ENCODE measurements around the gene RUNX1. TPM values are rescaled to one million over a fixed set of nuclear protein-coding genes. Genes with fewer than 3 reads are reported as not detected.

Gene RUNX1
- total RNA-seq, 2 experiments from 2014 or later = 49.5 to 58.8 TPM

- CTCF ChIA-PET = interaction anchor here (1.1 to 1.8 kb wide), 4 partner anchors 9 to 85 kb away, joined by 3 to 4 read pairs (median 4); no protein-coding TSS in a partner anchor
Observed at GRCh38 chr21:34905218-34905537, 143.9 kb downstream of the RUNX1 start.

GRCh38 chr21:34904526-34905217, 144.4 kb downstream of the RUNX1 start:
- Mint-ChIP-seq H3K9me3 (ENCODE audit: low read depth) (peaks cover 1% of the 10 kb centered on the region), H3K27me3 (no peaks in the 10 kb centered on the region), H3K36me3 (ENCODE audit: low read depth) (peaks cover 4% of the 10 kb centered on the region), H3K4me1 (peaks cover 56% of the 10 kb centered on the region), H3K27ac (no peak overlapping the region), H3K4me3 (no peak overlapping the region)
- intact Hi-C loops (cut with DNase I, micrococcal nuclease) = no loop called here
- no peak for DNase-seq
- ChIA-PET CTCF (interaction anchor here (0.8 to 1.2 kb wide), 4 partner anchors 9 to 85 kb away, joined by 3 to 4 read pairs (median 3); no protein-coding TSS in a partner anchor), POLR2A (interaction anchor here (1.0 kb wide), 1 partner anchor 12 kb away, joined by 3 read pairs; no protein-coding TSS in a partner anchor)
- ATAC-seq = no peak

More at GRCh38 chr21:34905218-34905537, 143.9 kb downstream of the RUNX1 start:
- DNase-seq (no peak), ATAC-seq (no peak)
- no peak overlapping the region for H3K4me3 Mint-ChIP-seq
- H3K27ac Mint-ChIP-seq = no peak overlapping the region
- H3K36me3 Mint-ChIP-seq (ENCODE audit: low read depth) = peaks cover 4% of the 10 kb centered on the region
- POLR2A ChIA-PET = interaction anchor here (1.0 kb wide), 1 partner anchor 12 kb away, joined by 3 read pairs; no protein-coding TSS in a partner anchor
- H3K9me3 Mint-ChIP-seq (ENCODE audit: low read depth) = no peaks in the 10 kb centered on the region
- intact Hi-C loops (cut with DNase I, micrococcal nuclease) = no loop called here
- H3K27me3 Mint-ChIP-seq = no peaks in the 10 kb centered on the region
- H3K4me1 Mint-ChIP-seq = peaks cover 61% of the 10 kb centered on the region

- intact Hi-C loops (cut with DNase I, micrococcal nuclease) = no loop called here
- H3K27me3 Mint-ChIP-seq = no peaks in the 10 kb centered on the region
- ChIA-PET POLR2A (interaction anchor here (0.6 to 1.1 kb wide), 3 partner anchors 9 to 147 kb away, joined by 3 to 5 read pairs (median 4); no protein-coding TSS in a partner anchor), CTCF (interaction anchor here (0.6 to 2.4 kb wide), 4 partner anchors 7 to 500 kb away, joined by 3 to 9 read pairs (median 4); no protein-coding TSS in a partner anchor)
- DNase-seq (no peak), ATAC-seq (peak; percentile 74)
- no peak overlapping the region for H3K4me3 Mint-ChIP-seq
- H3K9me3 Mint-ChIP-seq (ENCODE audit: low read depth) = peaks cover 13% of the 10 kb centered on the region
- peaks cover 26% of the 10 kb centered on the region for H3K36me3 Mint-ChIP-seq (ENCODE audit: low read depth)
- peak overlapping the region; percentile 14 for H3K27ac Mint-ChIP-seq
- H3K4me1 Mint-ChIP-seq = peaks cover 50% of the 10 kb centered on the region
Observed at GRCh38 chr21:34900376-34900775, 148.7 kb downstream of the RUNX1 start.

GRCh38 chr21:34899760-34900159, 149.3 kb downstream of the RUNX1 start:
- Mint-ChIP-seq H3K27me3 (no peaks in the 10 kb centered on the region), H3K9me3 (ENCODE audit: low read depth) (peaks cover 13% of the 10 kb centered on the region), H3K4me3 (no peak overlapping the region), H3K36me3 (ENCODE audit: low read depth) (peaks cover 28% of the 10 kb centered on the region), H3K4me1 (peaks cover 50% of the 10 kb centered on the region), H3K27ac (no peak overlapping the region)
- POLR2A ChIA-PET = interaction anchor here (0.9 to 1.1 kb wide), 2 partner anchors 10 to 147 kb away, joined by 4 to 5 read pairs; no protein-coding TSS in a partner anchor
- no peak for DNase-seq
- intact Hi-C loops (cut with DNase I, micrococcal nuclease) = no loop called here
- ATAC-seq = no peak
- CTCF ChIA-PET = interaction anchor here (0.6 to 1.9 kb wide), 4 partner anchors 10 to 501 kb away, joined by 3 to 5 read pairs (median 4); no protein-coding TSS in a partner anchor

GRCh38 chr21:34899302-34899701, 149.8 kb downstream of the RUNX1 start:
- intact Hi-C loops (cut with DNase I, micrococcal nuclease) = no loop called here
- H3K27me3 Mint-ChIP-seq = no peaks in the 10 kb centered on the region
- no peak for ATAC-seq

GRCh38 chr21:34897828-34898227, 151.3 kb downstream of the RUNX1 start:
- H3K4me3 Mint-ChIP-seq = no peak overlapping the region
- CTCF ChIA-PET = interaction anchor here (1.4 kb wide), 1 partner anchor 9 kb away, joined by 3 read pairs; no protein-coding TSS in a partner anchor
- peaks cover 65% of the 10 kb centered on the region for H3K4me1 Mint-ChIP-seq
- intact Hi-C loops (cut with DNase I, micrococcal nuclease) = no loop called here
- H3K27me3 Mint-ChIP-seq = no peaks in the 10 kb centered on the region
- H3K36me3 Mint-ChIP-seq (ENCODE audit: low read depth) = peaks cover 28% of the 10 kb centered on the region
- DNase-seq (peak; percentile 18), ATAC-seq (peak; percentile 58)
- H3K27ac Mint-ChIP-seq = no peak overlapping the region
- peaks cover 13% of the 10 kb centered on the region for H3K9me3 Mint-ChIP-seq (ENCODE audit: low read depth)
- POLR2A ChIA-PET = interaction anchor here (0.7 kb wide), 1 partner anchor 97 kb away, joined by 3 read pairs; no protein-coding TSS in a partner anchor

More at GRCh38 chr21:34899302-34899701, 149.8 kb downstream of the RUNX1 start:
- H3K9me3 Mint-ChIP-seq (ENCODE audit: low read depth) = peaks cover 13% of the 10 kb centered on the region
- CTCF ChIA-PET = interaction anchor here (0.9 to 1.9 kb wide), 4 partner anchors 10 to 82 kb away, joined by 4 to 5 read pairs (median 4); no protein-coding TSS in a partner anchor
- peaks cover 52% of the 10 kb centered on the region for H3K4me1 Mint-ChIP-seq
- H3K27ac Mint-ChIP-seq = no peak overlapping the region
- no peak for DNase-seq
- H3K36me3 Mint-ChIP-seq (ENCODE audit: low read depth) = peaks cover 28% of the 10 kb centered on the region
- no peak overlapping the region for H3K4me3 Mint-ChIP-seq
- POLR2A ChIA-PET = interaction anchor here (0.9 to 1.1 kb wide), 2 partner anchors 11 to 148 kb away, joined by 4 to 5 read pairs; no protein-coding TSS in a partner anchor

- ATAC-seq (no peak), DNase-seq (no peak)
- ChIA-PET POLR2A (interaction anchor here (0.5 to 0.7 kb wide), 2 partner anchors 42 to 132 kb away, joined by 4 read pairs; no protein-coding TSS in a partner anchor), CTCF (interaction anchor here (1.8 to 2.4 kb wide), 2 partner anchors 26 to 153 kb away, joined by 4 to 7 read pairs; no protein-coding TSS in a partner anchor)
- Mint-ChIP-seq H3K4me3 (no peak overlapping the region), H3K9me3 (ENCODE audit: low read depth) (peaks cover 10% of the 10 kb centered on the region), H3K27me3 (no peaks in the 10 kb centered on the region), H3K36me3 (ENCODE audit: low read depth) (peaks cover 25% of the 10 kb centered on the region), H3K27ac (peak overlapping the region; percentile 11), H3K4me1 (peaks cover 66% of the 10 kb centered on the region)
- intact Hi-C loops (cut with DNase I, micrococcal nuclease) = loop anchor here in 1 of 2 experiments (5.0 kb wide), 2 partner anchors 523 to 948 kb away; no protein-coding TSS in a partner anchor
Observed at GRCh38 chr21:34894401-34894800, 154.7 kb downstream of the RUNX1 start.

GRCh38 chr21:34892209-34892608, 156.9 kb downstream of the RUNX1 start:
- H3K27me3 Mint-ChIP-seq = no peaks in the 10 kb centered on the region
- ChIA-PET CTCF (interaction anchor here (1.1 to 7.7 kb wide), 12 partner anchors 9 to 948 kb away, joined by 4 to 32 read pairs (median 6); no protein-coding TSS in a partner anchor), POLR2A (interaction anchor here (0.7 to 5.6 kb wide), 6 partner anchors 13 to 153 kb away, joined by 3 to 104 read pairs (median 4); no protein-coding TSS in a partner anchor)
- H3K4me1 Mint-ChIP-seq = peaks cover 54% of the 10 kb centered on the region
- H3K27ac Mint-ChIP-seq = no peak overlapping the region
- peak overlapping the region; percentile 40 for H3K4me3 Mint-ChIP-seq
- intact Hi-C loops (cut with DNase I, micrococcal nuclease) = loop anchor here in 1 of 2 experiments (5.0 kb wide), 2 partner anchors 525 to 950 kb away; no protein-coding TSS in a partner anchor
- DNase-seq (no peak), ATAC-seq (no peak)
- H3K36me3 Mint-ChIP-seq (ENCODE audit: low read depth) = peaks cover 20% of the 10 kb centered on the region
- H3K9me3 Mint-ChIP-seq (ENCODE audit: low read depth) = peaks cover 5% of the 10 kb centered on the region

- CTCF ChIA-PET = interaction anchor here (0.7 to 7.7 kb wide), 6 partner anchors 55 to 544 kb away, joined by 3 to 32 read pairs (median 10); no protein-coding TSS in a partner anchor
- H3K27ac Mint-ChIP-seq = peak overlapping the region; percentile 74
- ATAC-seq (no peak), DNase-seq (no peak)
- no peaks in the 10 kb centered on the region for H3K27me3 Mint-ChIP-seq
- H3K4me3 Mint-ChIP-seq = peak overlapping the region; percentile 40
- H3K4me1 Mint-ChIP-seq = peaks cover 48% of the 10 kb centered on the region
- intact Hi-C loops (cut with DNase I, micrococcal nuclease) = loop anchor here in 1 of 2 experiments (5.0 kb wide), 2 partner anchors 526 to 951 kb away; no protein-coding TSS in a partner anchor
- peaks cover 15% of the 10 kb centered on the region for H3K36me3 Mint-ChIP-seq (ENCODE audit: low read depth)
- H3K9me3 Mint-ChIP-seq (ENCODE audit: low read depth) = peaks cover 2% of the 10 kb centered on the region
- POLR2A ChIA-PET = interaction anchor here (5.1 to 5.6 kb wide), 2 partner anchors 98 to 154 kb away, joined by 33 to 104 read pairs; no protein-coding TSS in a partner anchor
Observed at GRCh38 chr21:34891613-34891943, 157.5 kb downstream of the RUNX1 start.

GRCh38 chr21:34890724-34891612, 158.1 kb downstream of the RUNX1 start:
- no peaks in the 10 kb centered on the region for H3K9me3 Mint-ChIP-seq (ENCODE audit: low read depth)
- peaks cover 44% of the 10 kb centered on the region for H3K4me1 Mint-ChIP-seq
- ATAC-seq = no peak
- H3K4me3 Mint-ChIP-seq = peak overlapping the region; percentile 47
- POLR2A ChIA-PET = interaction anchor here (1.0 to 5.6 kb wide), 6 partner anchors 24 to 205 kb away, joined by 4 to 104 read pairs (median 16); no protein-coding TSS in a partner anchor
- DNase-seq = peak; percentile 38
- CTCF ChIA-PET = interaction anchor here (0.7 to 7.7 kb wide), 7 partner anchors 43 to 545 kb away, joined by 3 to 32 read pairs (median 9); no protein-coding TSS in a partner anchor
- intact Hi-C loops (cut with DNase I, micrococcal nuclease) = loop anchor here (1.0 to 5.0 kb wide), 3 partner anchors 509 to 951 kb away; no protein-coding TSS in a partner anchor
- peak overlapping the region; percentile 74 for H3K27ac Mint-ChIP-seq
- H3K36me3 Mint-ChIP-seq (ENCODE audit: low read depth) = peaks cover 17% of the 10 kb centered on the region
- H3K27me3 Mint-ChIP-seq = no peaks in the 10 kb centered on the region

Measured in activated CD4-positive, alpha-beta T cell treated with anti-CD3 and anti-CD28 coated beads for 36 hours (primary cell).